ENCODE results near the gene DNMT1.

DNA sequence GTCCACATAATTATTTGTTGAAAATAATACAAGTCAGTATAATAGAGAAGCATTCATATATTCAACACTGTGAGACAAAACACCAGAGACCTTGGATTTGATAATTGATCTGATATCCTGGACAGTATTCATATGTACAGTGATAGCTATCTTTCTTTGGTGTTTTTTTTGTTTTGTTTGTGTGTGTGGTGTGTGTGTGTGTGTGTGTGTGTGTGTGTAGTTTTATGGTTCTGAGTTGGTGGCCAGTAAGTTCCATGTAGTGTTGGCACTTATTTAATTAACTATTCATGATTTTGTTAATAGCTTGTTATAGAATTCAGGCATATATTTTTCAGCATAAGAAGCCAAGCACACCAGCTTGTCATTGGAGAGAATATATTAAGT lies 90.6 kb downstream of the DNMT1 start:
- TF ChIP-seq EP300 (IDR thresholded peaks at IDR 0.05; ENCODE audit: borderline replicate concordance in 1 of 2, low read depth in 1 of 2, low read length in 1 of 2) = peak in 1 of 2 experiments; percentile 32; a peak in 1 of 4 replicates
- no peak for TF ChIP-seq RFX5 (IDR thresholded peaks at IDR 0.05; ENCODE audit: low read length)
- TF ChIP-seq, protein P1, sequence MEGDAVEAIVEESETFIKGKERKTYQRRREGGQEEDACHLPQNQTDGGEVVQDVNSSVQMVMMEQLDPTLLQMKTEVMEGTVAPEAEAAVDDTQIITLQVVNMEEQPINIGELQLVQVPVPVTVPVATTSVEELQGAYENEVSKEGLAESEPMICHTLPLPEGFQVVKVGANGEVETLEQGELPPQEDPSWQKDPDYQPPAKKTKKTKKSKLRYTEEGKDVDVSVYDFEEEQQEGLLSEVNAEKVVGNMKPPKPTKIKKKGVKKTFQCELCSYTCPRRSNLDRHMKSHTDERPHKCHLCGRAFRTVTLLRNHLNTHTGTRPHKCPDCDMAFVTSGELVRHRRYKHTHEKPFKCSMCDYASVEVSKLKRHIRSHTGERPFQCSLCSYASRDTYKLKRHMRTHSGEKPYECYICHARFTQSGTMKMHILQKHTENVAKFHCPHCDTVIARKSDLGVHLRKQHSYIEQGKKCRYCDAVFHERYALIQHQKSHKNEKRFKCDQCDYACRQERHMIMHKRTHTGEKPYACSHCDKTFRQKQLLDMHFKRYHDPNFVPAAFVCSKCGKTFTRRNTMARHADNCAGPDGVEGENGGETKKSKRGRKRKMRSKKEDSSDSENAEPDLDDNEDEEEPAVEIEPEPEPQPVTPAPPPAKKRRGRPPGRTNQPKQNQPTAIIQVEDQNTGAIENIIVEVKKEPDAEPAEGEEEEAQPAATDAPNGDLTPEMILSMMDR (IDR thresholded peaks at IDR 0.05) = no peak
- TF ChIP-seq CHD2 (IDR thresholded peaks at IDR 0.05; ENCODE audit: low read length, partially characterized antibody) = no peak

All from SK-N-SH (cell line).